DMS 273 (cell line): Measurements from ENCODE around the gene ARHGAP4.

Source experiments
- DNase-seq: peaks from one replicate; lab custom pipeline; 2025; ENCODE audit not compliant: unreplicated experiment; lab: John Stamatoyannopoulos, UW

The ARHGAP4 gene

DNA sequence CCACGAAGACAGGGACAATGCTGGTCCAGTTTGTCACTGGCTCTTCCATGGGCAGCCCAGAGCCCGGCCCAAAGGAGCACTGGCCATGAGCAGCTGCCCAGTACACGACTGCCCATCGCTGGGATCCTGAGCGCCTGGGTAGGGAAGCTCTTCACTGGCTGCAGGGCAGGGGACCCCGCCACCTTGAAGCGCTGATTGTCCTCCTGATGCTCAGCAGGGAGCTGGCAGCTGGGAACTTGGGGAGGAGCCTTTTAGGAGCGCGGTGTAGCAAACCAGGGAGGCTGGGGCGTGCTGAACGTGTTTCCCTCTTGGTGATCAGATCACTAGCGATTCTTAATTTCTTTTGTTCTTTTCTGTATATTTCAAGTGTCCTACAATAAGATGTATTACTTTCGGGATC is 41.9 kb downstream of the ARHGAP4 start:
- DNase-seq = peak; percentile 78

DNA sequence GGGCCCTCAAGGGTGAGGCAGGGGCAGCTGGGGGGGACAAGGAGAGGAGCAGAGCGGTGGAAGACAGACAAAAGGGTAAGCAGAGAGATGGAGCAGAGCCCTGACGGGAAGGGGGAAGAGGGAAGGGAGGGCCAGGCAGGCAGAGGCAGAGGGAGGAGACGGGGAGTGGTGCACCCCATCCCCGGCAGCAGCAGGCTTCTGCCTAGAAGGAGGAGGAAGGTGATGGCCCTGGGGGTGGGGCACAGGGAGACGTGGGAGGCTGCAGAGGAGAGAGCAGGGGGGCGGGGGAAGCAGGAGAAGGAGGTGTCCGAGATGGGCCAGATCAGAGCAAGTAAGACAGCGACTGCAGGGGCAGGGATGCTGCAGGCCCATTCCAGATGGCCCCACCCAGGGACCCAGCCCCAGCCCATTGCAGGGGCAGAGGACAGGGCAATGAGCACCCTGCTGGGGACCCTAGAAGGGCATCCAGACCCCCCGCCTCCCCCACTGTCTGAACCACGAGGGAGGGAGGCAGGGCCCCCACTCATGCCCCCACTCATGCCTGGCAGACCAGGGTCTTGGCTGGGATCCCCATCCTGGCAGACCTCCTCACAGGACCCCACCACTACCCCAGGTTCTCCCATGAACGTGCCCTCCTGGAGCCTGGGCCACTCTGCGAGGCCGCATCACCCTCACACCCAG is 42.8 kb downstream of the ARHGAP4 start:
- peak; percentile 55 for DNase-seq

DNA sequence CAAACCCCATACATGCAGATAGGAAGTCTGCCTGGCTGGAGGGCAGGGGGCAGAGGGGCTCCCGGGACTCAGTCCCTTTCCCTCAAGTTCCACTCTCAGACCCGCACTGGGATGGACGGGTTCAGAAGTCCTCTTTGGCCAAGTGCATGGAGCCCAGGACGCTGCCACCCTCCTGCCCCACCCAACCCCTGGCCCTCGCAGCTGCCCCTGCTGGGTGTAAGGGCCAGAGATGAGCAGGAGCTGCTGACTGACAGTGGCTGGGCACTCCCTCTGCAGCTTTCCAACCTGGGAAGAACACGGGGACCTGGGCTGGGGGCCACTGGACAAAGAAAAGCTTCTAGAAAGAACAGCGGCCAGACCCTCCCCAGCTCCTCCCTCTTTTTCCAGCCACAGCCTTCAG is 43.5 kb downstream of the ARHGAP4 start:
- no peak for DNase-seq

DNA sequence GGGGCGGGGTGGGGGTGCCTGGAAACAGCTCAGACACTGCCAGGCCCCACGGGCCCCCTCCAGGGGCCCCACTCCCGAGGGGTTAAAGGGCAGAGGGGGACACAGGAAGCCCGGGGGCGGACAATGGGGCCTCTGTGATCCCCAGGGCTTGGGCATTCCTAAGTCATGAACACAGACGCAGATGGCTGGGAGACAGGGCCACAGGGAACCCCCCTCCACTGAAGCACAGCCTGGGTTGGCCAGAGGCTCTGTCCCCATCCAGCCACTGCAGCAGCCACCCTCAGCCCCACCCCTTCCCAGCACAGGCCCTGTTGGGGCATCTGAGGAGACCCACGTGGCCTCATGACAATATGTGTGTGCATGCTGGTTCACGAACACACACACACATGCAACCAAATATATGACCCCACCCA is 44.0 kb downstream of the ARHGAP4 start:
- DNase-seq = peak; percentile 60

DNA sequence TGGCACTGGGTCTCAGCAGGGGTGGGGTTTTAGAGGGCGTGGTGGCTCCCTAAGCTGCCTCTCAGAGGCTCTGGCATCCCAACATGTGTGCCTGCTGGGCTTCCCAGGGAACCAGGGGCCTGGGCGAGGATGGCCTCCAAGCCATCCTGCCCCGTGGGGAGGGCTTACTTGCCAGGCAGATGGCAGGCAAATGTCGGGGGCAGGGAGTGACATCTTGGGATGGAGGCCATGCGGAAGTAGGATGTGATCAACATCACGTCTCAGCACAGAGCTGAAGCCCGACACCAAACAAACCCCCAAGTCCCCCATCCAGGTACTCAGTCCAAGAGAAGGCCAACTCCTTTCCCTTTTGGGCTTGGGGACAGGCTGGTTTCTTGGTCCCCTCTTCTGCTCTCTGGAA is 44.8 kb downstream of the ARHGAP4 start:
- DNase-seq = peak; percentile 63

DNA sequence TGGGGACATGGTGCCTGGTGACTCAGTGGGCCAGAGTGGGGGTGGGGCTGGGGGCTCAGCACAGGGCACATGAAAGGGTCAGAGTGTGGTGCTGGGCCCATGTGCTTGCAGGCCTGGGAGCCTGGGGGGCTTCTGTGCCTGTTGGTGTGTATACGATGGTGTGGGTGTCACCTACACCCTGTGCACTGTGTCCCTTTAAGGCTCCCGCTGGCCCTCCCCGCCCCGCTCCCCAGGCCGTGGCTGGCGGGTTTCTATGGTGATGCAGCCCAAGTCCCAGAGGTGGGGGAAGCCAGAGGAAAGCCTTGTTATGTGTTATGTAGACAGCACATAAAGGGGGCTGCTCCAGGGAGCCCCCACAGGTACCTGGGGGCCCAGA is 45.6 kb downstream of the ARHGAP4 start:
- DNase-seq = peak; percentile 65

DNA sequence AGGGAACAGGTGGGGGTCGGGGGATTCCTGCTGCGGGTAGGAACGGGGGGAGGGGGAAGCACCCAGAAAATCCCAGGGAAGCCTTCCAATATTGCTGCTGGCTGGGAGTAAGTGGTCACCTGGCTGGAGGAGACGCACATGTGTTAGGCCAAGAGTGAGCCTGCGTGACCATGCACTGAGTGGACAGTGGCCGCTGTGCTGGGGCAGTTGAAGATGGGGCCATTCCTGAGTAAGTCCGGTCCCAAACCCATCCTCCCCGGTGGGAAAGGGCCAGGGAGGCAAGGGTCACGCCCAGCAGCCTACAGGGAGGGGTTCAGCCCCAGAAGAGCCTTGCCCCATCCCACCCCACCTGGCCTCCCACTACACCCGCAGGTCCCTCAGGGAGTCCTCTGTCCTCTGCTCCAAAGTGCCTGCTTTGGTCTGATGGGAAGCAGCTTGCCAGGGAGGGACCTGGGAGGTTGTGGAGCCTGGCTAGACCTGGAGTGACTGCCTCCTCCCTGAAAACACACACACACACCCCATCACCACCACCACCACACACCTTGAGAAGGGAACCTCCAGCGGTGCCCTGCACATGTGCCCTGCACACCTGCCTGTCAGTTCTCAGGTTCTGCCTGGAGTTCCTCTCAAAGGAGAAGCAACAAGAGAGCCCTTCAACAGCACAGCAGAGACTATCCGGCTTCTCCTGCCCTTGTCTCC is 46.2 kb downstream of the ARHGAP4 start:
- DNase-seq = peak; percentile 51

DNA sequence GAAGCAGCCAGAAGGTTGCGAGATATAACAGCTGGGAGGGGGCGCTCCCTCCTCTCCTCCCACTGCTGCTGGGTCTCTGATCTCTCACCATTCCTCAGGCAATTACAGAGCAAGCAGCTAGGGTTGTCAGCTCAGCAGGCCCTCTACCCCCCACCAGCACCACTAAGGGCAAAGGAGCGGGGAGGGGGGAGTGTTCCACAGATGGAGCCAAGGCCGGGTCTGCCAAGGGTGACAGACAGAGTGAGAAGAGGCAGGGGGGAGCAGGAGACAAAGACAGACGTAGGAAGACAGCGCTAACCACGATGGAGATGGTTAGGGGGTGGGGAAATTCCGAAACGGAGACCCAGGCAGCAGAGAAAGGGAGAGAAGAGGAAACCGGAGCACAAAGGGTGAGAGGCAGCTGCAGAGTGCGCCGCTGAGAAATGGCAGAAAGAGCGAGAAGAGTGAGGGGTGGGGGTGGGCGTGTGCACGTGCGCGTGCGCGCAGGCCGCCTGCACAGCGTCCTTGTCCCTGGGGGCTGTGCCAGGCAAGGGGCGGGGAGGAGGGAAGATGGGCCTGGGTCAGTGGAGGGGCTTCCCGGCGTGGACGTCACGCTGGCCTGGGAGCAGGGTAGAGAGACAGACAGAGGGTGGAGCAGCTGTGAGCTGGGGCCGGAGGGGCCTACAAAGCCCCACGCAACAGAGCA is 47.0 kb downstream of the ARHGAP4 start:
- DNase-seq = peak; percentile 94

DNA sequence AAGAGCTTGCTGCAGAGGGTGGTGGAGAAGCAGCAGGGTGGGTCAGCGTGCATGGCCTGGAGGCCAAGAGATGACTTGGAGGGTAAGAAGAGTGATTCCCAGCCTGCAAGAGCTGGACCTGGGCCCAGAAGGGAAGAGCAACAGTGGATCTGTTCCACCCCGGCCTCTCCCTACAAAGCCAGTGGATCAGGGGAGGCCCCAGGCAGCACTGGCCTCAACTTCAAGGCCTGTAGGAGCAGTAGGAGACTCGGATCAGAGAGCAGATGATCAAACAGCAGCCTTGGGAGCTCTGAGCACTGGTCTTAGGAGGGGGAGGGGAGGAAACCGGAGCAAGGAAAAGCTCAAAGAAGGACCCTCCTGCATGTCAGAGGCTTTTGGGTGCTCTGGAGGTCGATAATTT is 47.7 kb downstream of the ARHGAP4 start:
- no peak for DNase-seq

DNA sequence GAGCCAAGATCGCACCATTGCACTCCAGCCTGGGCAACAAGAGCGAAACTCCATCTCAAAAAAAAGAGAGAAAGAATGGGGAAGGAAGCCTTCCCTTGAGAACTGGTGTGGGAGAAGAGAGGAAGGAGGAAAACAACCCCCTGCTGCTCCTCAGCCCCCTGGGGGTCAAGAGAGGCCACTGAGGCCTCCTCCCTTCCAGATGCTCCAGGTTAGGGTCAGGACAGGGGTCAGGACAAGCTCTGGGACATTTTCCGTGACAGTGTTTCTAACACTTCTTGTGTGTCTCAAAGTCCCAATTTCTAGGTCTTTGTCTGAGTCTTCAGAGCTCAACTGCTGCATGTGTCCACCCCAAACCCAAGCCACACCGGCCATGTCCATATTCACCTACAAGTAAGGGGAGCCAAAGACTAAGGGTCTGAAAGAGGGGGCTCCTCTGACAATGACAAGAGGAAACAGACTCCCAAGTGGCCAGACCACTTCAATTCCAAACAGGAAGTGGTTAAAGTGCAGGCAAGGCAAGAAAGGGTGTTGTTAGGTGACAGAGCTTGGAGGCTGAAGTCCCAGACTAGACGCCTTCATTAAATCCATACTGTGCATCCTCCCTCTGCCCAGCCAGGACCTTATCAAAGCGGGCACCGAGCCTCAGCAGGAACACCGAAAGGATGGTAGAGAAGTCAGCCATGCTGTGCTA is 48.3 kb downstream of the ARHGAP4 start:
- no peak for DNase-seq

DNA sequence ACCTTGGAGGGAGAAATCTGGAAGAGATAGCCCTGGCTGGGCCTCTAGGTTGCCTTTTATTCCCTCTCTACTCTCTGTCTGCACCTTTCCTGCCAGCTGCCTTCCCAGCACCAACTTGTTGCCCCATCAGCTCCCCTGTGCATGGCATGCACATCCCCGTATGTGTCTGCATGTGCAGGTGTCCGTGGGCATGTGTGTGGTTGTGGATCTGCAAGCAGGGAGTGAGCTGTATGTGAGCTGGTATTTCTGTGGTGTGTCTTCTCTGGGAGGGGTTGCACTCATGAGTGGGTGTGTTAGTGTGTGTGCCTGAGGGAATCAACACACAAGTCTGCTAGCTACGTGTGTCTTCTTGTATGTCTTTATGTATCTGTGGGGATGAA is 50.0 kb downstream of the ARHGAP4 start:
- DNase-seq = no peak

DNA sequence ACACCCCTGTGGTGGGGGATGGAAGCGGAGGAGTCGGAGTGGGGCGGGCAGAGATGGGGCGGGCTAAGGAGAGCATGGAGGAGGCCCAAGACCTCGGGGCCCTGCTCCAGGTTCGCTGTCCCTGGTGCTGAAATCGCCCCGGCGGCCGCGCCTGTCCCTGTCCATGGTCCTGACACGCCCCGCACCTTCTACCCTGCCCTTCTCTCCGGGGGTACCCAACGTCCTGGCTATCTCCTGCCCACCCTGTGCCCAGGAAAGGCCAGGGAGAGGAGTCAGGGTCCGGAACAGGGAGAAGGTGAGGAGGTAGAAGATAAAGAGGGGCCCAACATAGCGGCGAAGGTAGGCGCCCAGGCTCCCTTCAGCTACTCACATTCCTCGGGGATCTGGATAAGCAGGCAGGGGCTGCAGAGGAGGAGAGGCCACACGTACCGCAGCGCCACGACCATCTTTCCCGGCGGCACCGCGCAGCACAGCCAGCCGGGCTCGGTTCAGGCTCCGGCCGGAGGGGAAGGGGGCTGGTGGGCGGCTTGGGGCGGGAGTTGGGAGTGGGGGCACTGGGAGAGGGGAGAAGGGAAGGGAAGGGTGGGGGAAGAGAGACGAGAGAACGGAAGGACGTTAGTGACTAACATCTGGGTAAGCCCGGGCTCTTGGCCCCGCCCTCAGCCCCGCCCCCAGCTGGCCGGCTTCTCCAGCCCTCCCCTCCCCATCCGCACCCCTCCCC is 50.5 kb downstream of the ARHGAP4 start:
- DNase-seq = peak; percentile 68

DNA sequence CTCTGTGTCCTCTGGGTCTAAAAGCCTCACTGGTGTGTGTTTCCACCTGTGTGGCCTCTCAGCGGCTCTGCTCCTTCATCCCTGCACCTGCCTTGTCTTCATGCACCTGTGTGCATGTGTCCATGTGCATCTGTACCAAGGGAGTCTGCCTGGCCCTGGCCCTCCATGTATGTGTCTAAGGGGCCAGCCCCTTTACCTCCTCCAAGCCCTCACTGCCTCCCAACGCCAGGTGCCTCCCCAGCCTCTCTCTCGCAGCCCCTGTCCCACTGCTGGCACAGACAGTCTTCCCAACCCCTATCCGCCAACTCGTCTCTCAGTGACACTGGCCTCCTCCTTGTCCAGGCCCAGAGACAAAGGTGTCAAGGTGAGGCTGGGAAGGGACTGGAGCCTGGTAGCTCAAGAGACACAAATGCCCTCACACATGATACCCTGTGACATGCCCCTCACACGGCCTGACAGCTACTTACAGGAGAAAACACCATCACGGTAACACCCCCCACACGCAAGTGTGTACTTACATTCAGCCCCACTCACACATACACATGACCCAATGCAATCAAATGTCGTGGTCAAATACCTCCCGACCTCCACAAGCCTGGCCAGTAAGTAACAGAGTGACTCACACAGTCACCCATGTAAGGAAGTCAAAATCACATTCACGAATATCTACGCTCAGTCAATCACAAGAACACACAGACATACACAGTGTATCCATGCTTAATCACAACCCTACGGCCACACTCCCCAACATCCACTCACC is 51.5 kb downstream of the ARHGAP4 start:
- DNase-seq = no peak

DNA sequence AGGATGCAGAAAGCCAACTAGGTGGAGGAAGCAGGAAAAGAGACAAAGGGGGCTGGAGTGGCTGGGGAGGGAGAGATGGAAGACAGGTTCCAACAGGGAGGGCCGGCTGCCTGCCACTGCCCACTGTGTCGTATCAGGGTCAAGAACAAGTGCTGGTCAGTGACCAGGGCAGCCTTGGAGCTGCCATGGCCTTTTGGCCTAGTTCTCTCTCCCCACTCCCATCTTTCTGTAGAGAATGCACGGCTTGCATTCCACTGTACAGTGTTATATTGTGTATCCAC is 52.0 kb downstream of the ARHGAP4 start:
- no peak for DNase-seq

DNA sequence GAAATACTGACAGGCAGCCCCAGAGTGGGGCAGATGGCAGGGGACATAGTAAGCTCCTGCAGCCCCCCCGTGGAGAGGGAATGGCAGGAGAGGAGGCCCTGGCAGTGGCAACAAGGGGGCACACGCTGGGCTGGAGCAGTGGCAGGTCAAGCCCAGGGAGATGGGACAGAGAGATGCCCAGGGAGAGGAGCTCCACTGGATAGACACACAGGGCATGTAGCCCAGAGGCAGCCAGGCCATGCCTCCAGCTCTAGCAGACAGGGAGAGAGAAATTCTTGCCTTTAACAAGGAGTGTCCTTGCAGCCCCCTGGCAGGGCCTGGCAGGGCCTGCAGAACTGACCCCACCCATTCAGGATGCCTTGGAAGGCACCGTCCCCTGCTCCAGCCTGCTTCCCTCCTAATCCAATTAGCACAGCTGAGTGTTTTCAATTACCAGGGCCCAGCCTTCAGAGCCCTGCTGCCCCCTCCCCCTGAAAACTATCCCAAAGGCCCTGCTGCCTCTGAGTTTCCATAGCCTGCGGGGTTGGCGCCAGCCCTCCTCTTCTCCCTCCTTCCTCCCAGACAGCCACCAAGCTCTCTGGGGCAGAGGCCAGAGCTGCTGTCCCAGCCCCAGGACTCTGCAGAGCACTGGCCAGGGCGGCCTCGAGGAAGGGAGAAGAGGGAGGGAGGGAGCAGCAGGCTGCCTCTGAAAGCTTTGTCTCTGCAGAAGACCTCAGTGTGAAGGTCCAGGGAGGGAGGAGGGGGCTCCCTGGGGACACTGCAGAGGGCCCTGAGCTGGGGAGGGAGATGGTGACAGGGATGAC is 52.6 kb downstream of the ARHGAP4 start:
- DNase-seq = peak; percentile 69

DNA sequence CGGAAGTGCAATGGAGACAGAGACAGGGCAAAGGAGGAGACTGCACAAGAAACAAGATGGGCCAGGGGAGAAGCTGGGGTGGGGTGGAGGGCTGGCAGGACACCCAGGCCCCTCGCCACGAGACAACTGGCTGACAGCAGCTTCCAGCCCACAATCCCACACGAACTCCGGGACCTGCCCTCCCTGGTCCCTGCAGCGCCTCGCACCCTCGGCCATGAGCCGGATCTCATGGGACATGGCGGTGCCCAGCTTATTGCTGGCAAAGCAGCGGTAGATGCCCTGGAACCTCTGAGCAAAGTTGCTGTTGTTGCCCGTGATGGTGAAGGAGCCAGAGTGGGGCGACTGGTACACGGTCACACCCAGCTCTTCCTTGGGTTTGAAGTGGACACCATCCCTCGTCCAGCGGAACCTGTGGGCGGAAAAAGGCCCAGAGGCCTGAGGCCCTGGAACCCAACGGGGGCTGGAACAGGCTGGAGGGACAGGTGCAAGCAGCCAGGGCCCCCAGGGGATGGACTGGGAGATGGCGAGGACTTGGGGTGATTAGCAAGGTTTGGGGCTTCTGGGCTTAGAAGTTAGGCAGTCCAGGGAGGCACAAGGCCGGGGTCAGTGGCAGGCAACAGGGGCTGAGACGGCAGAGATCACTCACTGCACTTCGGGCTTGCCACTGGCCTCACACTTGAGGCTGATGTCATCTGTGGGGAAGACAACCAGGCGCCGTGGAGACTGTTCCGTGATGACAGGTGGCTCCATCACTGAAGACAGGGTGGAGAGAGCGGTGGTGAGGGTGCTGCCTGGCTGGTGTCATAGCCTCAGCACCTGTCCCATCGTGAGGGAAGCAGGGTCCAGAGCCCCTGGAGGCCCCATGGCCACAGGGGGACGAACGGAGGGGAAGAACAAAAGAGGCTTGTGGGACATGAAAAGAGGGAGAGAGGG is 53.9 kb downstream of the ARHGAP4 start:
- DNase-seq = no peak

DNA sequence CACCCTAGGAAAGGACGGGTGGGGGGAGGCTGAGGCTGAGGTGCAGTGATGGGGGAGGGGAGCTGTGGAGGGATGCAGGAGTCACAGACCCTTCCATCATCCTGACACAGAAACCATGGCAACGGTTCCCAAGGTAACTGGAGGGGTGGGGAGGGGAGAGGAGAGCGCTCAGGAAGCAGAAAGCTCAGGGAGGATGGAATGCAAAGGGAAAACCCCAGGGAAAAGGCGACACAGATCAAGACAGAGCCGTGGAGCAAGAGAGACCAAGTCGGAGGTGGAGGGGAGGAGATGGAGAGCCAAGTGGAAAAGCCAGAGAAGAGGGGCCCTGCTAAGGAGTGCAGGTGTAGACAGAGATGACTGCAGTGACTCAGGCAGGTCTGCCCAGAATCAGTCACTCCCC is 54.6 kb downstream of the ARHGAP4 start:
- DNase-seq = peak; percentile 66

DNA sequence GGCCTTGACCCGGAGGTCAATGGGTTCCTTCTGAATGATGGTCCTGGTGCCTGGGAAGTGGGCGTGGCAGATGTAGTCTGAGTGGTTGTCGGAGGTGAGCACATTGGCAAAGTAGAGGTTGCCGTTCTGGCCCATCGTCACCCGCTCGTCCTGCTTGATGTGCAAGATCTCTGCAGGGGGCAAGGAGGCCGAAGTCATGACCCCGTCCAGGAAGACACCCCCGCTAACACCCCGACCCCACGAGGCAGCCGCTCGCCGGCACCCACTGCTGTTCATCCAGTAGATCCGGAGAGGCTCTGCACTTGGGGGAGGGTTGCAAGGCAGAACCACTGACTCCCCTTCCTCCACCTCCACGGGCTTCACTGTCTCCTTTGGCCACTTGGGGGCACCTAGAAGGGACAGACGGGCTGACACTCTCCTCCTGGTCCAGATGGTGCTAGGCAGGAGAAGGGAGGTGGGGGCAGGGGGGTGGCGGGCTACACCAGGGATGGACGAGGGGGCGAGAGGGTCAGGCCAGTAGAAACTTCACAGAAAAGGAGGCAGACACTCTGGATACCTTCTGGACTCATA is 55.2 kb downstream of the ARHGAP4 start:
- DNase-seq = peak; percentile 54
